VCaP (cell line): ENCODE measurements around the gene TXNL4B.
"Not testable (repeated sequence)": the region's sequence is repeated elsewhere in the genome, so short reads cannot be mapped to it uniquely, and the experiment has no call there.

Source experiments
- H3K27ac ChIP-seq: fragments of 450-650 bp; 2 replicates; pipeline ENCODE4 v1.5.1; 2017
- CTCF ChIP-seq: fragments of 450-650 bp; conservative IDR thresholded peaks from 2 replicates; pipeline ENCODE4 v1.5.1; 2017; ENCODE audit warnings: mild to moderate bottlenecking, moderate library complexity

TXNL4B gene

GRCh38 chr16:72068930-72069329 lies 24.5 kb downstream of the TXNL4B start:
- H3K27ac ChIP-seq = no peak overlapping the region
- no peak for TF ChIP-seq CTCF

- peak; percentile 73 for TF ChIP-seq CTCF
Measured at GRCh38 chr16:72066747-72067146, 26.7 kb downstream of the TXNL4B start.

GRCh38 chr16:72064361-72064894 lies 29.0 kb downstream of the TXNL4B start:
- H3K27ac ChIP-seq = no peak overlapping the region
- no peak for TF ChIP-seq CTCF

More at GRCh38 chr16:72066747-72067146, 26.7 kb downstream of the TXNL4B start:
- H3K27ac ChIP-seq = no peak overlapping the region

- no peak overlapping the region for H3K27ac ChIP-seq
- no peak for TF ChIP-seq CTCF
Measured at GRCh38 chr16:72061564-72061963, 31.9 kb downstream of the TXNL4B start.

GRCh38 chr16:72060405-72060804 lies 33.0 kb downstream of the TXNL4B start:
- TF ChIP-seq CTCF = no peak

GRCh38 chr16:72059060-72059459 lies 34.4 kb downstream of the TXNL4B start:
- not testable (repeated sequence) for H3K27ac ChIP-seq

More at GRCh38 chr16:72060405-72060804, 33.0 kb downstream of the TXNL4B start:
- no peak overlapping the region for H3K27ac ChIP-seq

- not testable (repeated sequence) for H3K27ac ChIP-seq
Measured at GRCh38 chr16:72057313-72057712, 36.1 kb downstream of the TXNL4B start.

GRCh38 chr16:72055911-72056310 lies 37.5 kb downstream of the TXNL4B start:
- H3K27ac ChIP-seq = no peak overlapping the region
- TF ChIP-seq CTCF = no peak

GRCh38 chr16:72054254-72054847 lies 39.1 kb downstream of the TXNL4B start, which contains the start of gene HP:
Gene HP (plus strand): TSS chr16:72054505. CDS start chr16:72054653, 148 bp downstream.
- not testable (repeated sequence) for H3K27ac ChIP-seq
